Right ventricle myocardium inferior (tissue), 1 donor: Measurements from ENCODE around the gene C16orf89. TPM values are rescaled to one million over a fixed set of nuclear protein-coding genes. Genes with fewer than 3 reads are reported as not detected.

Source experiments
- total RNA-seq: library from RNA; stranded (reverse); fragmentation: NEBNext Ultra II Directional; extraction: Animal tissue kit (Norgen Biotek cat#: 25700); gene quantifications from one replicate; pipeline ENCODE4 v1.2.1, GENCODE V29; 2021
- donor health status: DM: no; HTN: yes; CAD: no; lungs with severe emphysema.

Gene C16orf89
- total RNA-seq, 1 donor from 2014 or later = 3.5 TPM

Other genes with a start within 250 kb of the C16orf89 start
- gene GLYR1, start 218.7 kb downstream of the C16orf89 start, total RNA-seq = 88.8 TPM
- 45.2 TPM for gene UBN1, start 218.5 kb downstream of the C16orf89 start, total RNA-seq
- gene PPL, start 128.8 kb downstream of the C16orf89 start, total RNA-seq = 20.2 TPM
- gene SEC14L5, start 107.6 kb downstream of the C16orf89 start, total RNA-seq = 23.5 TPM
- gene NAGPA, start 32.0 kb downstream of the C16orf89 start, total RNA-seq = 6.5 TPM
- 7.7 TPM for gene ALG1, start 5.9 kb upstream of the C16orf89 start, total RNA-seq
- gene EEF2KMT, start 31.8 kb upstream of the C16orf89 start, total RNA-seq = 5.7 TPM